Subcutaneous adipose tissue (tissue), 4 donors: Measurements from ENCODE around the gene TMEM212. TPM values are rescaled to one million over a fixed set of nuclear protein-coding genes. Genes with fewer than 3 reads are reported as not detected.

Experiments
- total RNA-seq, 4 donors: library from RNA; depleted of rRNA; stranded (reverse); fragments of >200 nt; gene quantifications; one replicate each; pipeline ENCODE4 v1.1.0, GENCODE V29; 2016
- TF ChIP-seq, protein P1 (sequence below): fragments of 450-650 bp; IDR thresholded peaks from one replicate; pipeline ENCODE4 v1.5.1; 2016; ENCODE audit warnings: low read depth, mild to moderate bottlenecking, control low read depth, antibody characterized with exemption, moderate library complexity

TMEM212 gene
- total RNA-seq, 4 donors from 2014 or later: 0.17 TPM; not detected in 3

DNA sequence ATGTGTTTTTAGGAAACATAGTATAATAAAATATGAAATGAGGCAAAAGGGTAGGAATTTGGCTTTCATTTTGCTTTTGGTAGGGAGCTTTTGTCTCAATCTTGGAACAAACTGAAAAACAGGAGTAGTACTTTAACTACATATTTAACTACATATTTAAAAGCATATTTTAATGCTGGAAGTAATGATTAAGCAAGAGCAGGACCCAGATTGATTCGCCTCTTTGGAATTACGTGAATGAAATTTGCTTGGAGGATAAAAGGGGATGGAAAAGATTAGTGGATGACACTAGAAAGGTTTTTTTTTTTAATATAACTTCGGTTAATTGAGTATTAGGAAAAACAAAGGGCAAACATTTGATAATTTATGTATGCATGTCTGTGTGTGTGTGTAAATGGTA, 11.2 kb upstream of the TMEM212 start:
- TF ChIP-seq, protein P1, sequence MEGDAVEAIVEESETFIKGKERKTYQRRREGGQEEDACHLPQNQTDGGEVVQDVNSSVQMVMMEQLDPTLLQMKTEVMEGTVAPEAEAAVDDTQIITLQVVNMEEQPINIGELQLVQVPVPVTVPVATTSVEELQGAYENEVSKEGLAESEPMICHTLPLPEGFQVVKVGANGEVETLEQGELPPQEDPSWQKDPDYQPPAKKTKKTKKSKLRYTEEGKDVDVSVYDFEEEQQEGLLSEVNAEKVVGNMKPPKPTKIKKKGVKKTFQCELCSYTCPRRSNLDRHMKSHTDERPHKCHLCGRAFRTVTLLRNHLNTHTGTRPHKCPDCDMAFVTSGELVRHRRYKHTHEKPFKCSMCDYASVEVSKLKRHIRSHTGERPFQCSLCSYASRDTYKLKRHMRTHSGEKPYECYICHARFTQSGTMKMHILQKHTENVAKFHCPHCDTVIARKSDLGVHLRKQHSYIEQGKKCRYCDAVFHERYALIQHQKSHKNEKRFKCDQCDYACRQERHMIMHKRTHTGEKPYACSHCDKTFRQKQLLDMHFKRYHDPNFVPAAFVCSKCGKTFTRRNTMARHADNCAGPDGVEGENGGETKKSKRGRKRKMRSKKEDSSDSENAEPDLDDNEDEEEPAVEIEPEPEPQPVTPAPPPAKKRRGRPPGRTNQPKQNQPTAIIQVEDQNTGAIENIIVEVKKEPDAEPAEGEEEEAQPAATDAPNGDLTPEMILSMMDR: no peak

DNA sequence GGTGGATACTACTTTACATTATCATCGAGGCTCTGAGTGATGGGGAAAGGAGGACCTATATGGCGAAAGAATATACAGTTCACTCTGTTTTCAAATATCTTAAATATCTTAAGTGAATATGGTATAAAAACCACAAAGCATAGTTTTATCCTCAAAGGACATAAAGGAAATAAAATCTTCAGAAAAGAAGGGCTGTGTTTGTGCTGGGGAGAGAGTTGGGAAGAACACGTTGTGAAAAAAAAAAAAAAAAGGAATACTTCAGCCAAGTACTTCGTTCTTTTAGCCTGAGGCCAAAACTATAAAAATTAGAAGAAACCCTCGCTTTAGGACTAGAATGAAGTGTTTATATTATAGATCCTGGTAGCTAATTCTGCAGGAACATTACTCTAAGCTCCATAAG, 10.2 kb upstream of the TMEM212 start:
- TF ChIP-seq, protein P1: no peak

DNA sequence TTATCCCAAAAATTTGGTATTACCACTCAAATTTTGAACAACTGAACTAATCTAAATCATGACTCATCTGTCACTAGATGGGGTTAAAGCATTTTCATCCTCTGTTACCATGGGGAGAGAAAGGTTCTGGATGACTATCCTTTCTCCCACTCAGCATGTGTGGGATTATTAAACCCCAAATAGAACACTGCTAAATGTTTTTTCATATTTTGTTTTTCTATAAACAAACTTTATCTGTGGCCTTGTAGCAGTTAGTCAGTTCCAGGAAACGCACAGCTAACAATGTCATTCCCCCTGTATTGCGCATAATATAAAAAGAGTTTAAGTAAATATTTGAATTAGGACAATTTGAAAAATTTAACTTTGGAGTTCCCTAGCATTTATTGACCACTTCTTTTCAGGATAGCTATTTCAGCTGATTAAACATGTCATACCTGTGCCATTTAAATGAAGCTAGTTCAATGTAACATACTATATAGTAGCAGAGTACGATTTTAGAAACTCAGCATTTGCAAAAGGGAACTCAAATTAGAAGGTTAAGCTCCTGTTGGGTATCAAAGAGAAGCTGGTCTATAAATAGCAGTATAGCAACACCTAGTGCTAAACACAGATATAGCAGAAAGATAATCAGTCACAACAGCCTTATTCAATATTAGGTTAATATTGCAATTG, 9.2 kb upstream of the TMEM212 start:
- TF ChIP-seq, protein P1: no peak

DNA sequence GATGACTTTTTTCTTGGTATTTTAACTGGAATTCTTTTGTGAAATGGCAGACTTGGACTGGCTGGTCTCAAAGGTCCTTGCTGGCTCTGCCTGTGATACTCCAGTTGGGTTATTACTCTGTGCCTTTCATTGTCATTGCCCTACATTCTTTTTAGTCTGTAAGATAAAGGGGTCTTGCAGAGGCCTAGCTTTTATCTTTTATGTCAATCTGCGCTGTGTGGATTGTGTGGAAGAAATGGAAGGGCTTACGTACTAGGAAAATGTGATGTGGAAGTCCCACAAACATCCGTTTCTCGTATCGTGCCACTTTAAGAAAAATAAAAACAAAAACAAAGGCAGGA, 8.7 kb upstream of the TMEM212 start:
- TF ChIP-seq, protein P1: no peak

DNA sequence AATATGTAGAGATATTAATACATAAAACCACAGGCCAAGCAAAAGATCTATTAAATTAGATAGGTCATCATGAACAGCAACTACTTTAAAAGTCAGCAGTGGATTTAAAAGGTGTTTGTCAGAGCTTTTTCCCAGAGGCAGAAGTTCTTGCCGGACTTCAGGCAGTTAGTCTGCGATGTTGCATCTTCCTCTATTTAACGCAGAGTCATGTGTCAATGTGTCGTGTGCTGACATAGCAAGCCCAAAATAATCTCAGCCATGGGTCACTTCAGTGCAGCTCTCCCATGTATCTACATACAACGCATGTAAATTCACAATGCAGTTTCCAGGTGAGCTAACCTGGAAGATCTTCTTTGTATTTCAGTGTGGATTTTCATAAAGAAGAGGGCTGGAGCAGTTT, 8.0 kb upstream of the TMEM212 start:
- TF ChIP-seq, protein P1: no peak

DNA sequence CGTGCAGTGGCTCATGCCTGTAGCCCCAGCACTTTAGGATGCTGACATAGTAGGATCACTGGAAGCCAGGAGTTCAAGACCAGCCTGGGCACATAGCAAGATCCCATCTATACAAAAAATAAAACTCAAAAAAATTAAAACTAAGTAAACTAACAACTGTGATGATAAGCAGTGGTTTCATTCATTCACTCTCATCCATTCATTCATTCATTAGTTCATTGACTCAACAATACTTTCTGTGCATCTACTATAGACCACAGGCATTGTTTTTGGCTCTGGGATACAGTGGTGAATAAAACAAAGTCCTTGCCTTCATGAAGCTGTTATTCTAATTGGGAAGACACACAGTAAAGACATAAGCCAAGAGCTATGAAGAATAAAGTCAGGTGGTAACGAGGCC, 7.5 kb upstream of the TMEM212 start:
- TF ChIP-seq, protein P1: no peak

DNA sequence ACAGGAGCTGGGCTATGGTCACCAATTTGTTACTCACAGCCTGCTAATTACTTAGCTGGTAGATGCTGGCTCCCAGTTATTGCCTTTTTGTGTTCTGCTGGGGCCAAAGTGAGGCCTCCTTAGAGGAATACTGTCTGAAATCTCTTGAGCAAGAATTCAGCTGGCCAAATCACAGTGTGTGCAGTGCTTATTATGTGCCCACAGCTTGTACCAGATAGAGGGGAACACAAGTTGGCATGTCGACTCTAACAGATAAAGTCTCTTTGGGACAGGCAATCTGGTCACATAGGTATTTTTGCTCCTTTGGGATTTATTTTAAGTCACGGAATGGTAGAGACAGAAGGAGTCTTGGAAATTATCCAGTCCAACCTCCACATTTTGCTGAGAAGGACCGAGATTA, 6.3 kb upstream of the TMEM212 start:
- TF ChIP-seq, protein P1: no peak
